HCT116 (cell line): Measurements from ENCODE around the gene SRGAP3. TPM values are rescaled to one million over a fixed set of nuclear protein-coding genes. Genes with fewer than 3 reads are reported as not detected.

Source experiments
- ATAC-seq: fragments of 200-7000 bp; cut with Tn5 transposase; 2 replicates; pipeline ENCODE4 v1.9.1; 2020; ENCODE audit warnings: mild to moderate bottlenecking, moderate library complexity
- Bru-seq: library from RNA; stranded (reverse); fragments of 400-500 nt; gene quantifications from one replicate; lab custom pipeline; 2021; lab: Mats Ljungman, UMichigan
- BruChase-seq, 2 experiments: library from RNA; stranded (reverse); fragments of 400-500 nt; gene quantifications; one replicate each; lab custom pipeline; 2021; lab: Mats Ljungman, UMichigan
- BruUV-seq: library from RNA; stranded (reverse); fragments of 400-500 nt; replicated peaks from 2 replicates; lab custom pipeline; 2021; lab: Mats Ljungman, UMichigan
- CTCF ChIA-PET: fragments of 300-600 bp; sonication (Branson Sonifier 250); formaldehyde crosslinking; loops from one replicate; lab custom pipeline; 2021; ENCODE audit warnings: antibody characterized with exemption; lab: Charles Lee
- POLR2A ChIA-PET: fragments of 300-600, 350-600 bp; sonication (Branson Sonifier 250); formaldehyde crosslinking; loops from one replicate; lab custom pipeline; 2021; ENCODE audit warnings: antibody characterized with exemption; lab: Charles Lee
- RAD21 ChIA-PET, 2 experiments: fragments of 300-600 bp; sonication (Branson Sonifier 250); formaldehyde crosslinking; loops; one replicate each; lab custom pipeline; 2023; ENCODE audit warnings: low total read pairs in 2 of 2; ENCODE audit not compliant: uncharacterized antibody in 2 of 2, unreplicated experiment in 2 of 2, low non-redundant PET in 1 of 2; lab: Charles Lee
- DNase-seq: peaks from one replicate; pipeline ENCODE4 v3.0.0-alpha.2; 2010; ENCODE audit warnings: low read depth, low spot score
- H2AFZ ChIP-seq: fragments of 200-600 bp; shearing (Covaris generic), sonication (generic); 2 replicates; pipeline ENCODE4 v1.6.1; 2017; ENCODE audit warnings: low read depth, mixed run types, mixed read lengths, antibody characterized with exemption, low read length; ENCODE audit not compliant: poor library complexity, severe bottlenecking
- H3K27ac ChIP-seq: 2 replicates; pipeline ENCODE4 v1.5.1; 2012; ENCODE audit warnings: low read depth, low read length
- H3K27me3 ChIP-seq: fragments of 200-600 bp; sonication (generic); 2 replicates; pipeline ENCODE4 v1.6.1; 2016; ENCODE audit warnings: mixed run types, low read length, mixed read lengths; ENCODE audit not compliant: insufficient read depth
- H3K36me3 ChIP-seq, 2 experiments: fragments of 200-500 bp in 1 of 2; fragments of 200-600 bp in 1 of 2; sonication (Bioruptor generic) in 1 of 2; sonication (generic) in 1 of 2; 2 replicates each; pipeline versions ENCODE4 v1.5.1 to v1.6.1; 2014 to 2016; ENCODE audit warnings: low read length in 2 of 2, inconsistent platforms in 1 of 2, mixed read lengths in 1 of 2, mixed run types in 1 of 2; ENCODE audit not compliant: insufficient read depth in 2 of 2, control insufficient read depth in 1 of 2
- H3K4me1 ChIP-seq, 2 experiments: fragments of 200-600 bp in 1 of 2; sonication (generic) in 1 of 2; 2 replicates each; pipeline versions ENCODE4 v1.5.1 to v1.6.1; 2012 to 2017; ENCODE audit warnings: low read length in 2 of 2, inconsistent platforms in 1 of 2, mild to moderate bottlenecking in 1 of 2, mixed read lengths in 1 of 2, mixed run types in 1 of 2, moderate library complexity in 1 of 2; ENCODE audit not compliant: insufficient read depth in 2 of 2, control insufficient read depth in 1 of 2
- H3K4me2 ChIP-seq: fragments of 200-600 bp; sonication (generic); 2 replicates; pipeline ENCODE4 v1.6.1; 2017; ENCODE audit warnings: mixed run types, low read length, mixed read lengths
- H3K4me3 ChIP-seq, 2 experiments: fragments of 200-600 bp in 1 of 2; sonication (generic) in 1 of 2; replicated peaks in 1 of 2; 2 replicates each; pipeline ENCODE4 v1.5.1; 2011 to 2016; ENCODE audit warnings: low read length in 2 of 2, control low read depth in 1 of 2, low read depth in 1 of 2, mild to moderate bottlenecking in 1 of 2, mixed read lengths in 1 of 2, mixed run types in 1 of 2
- H3K79me2 ChIP-seq: fragments of 200-600 bp; sonication (generic); 2 replicates; pipeline ENCODE4 v1.6.1; 2017; ENCODE audit warnings: mild to moderate bottlenecking, mixed run types, low read length, moderate library complexity, mixed read lengths; ENCODE audit not compliant: insufficient read depth
- H3K9ac ChIP-seq: fragments of 200-600 bp; sonication (generic); 2 replicates; pipeline ENCODE4 v1.6.1; 2016; ENCODE audit warnings: low read length, mixed read lengths
- H3K9me2 ChIP-seq: fragments of 200-600 bp; sonication (generic), shearing (Covaris generic); 2 replicates; pipeline ENCODE4 v1.6.1; 2017; ENCODE audit warnings: mixed run types, mild to moderate bottlenecking, moderate library complexity; ENCODE audit not compliant: insufficient read depth
- H3K9me3 ChIP-seq, 2 experiments: fragments of 200-500 bp in 1 of 2; fragments of 200-600 bp in 1 of 2; sonication (Bioruptor generic) in 1 of 2; sonication (generic) in 1 of 2; 2 replicates each; pipeline ENCODE4 v1.6.1; 2014 to 2017; ENCODE audit warnings: low read length in 2 of 2, mixed read lengths in 2 of 2, inconsistent platforms in 1 of 2, low read depth in 1 of 2, mild to moderate bottlenecking in 1 of 2, mixed run types in 1 of 2, moderate library complexity in 1 of 2; ENCODE audit not compliant: control insufficient read depth in 1 of 2, insufficient read depth in 1 of 2
- H4K20me1 ChIP-seq: fragments of 200-600 bp; sonication (generic), shearing (Covaris generic); 2 replicates; pipeline ENCODE4 v1.6.1; 2017; ENCODE audit warnings: mixed run types, mild to moderate bottlenecking, moderate library complexity; ENCODE audit not compliant: insufficient read depth
- CBX3 ChIP-seq: IDR thresholded peaks from 2 replicates; pipeline ENCODE4 v1.6.1; 2012; ENCODE audit warnings: low read depth
- POLR2AphosphoS5 ChIP-seq: IDR thresholded peaks from 2 replicates; pipeline ENCODE4 v1.6.1; 2011; ENCODE audit warnings: mild to moderate bottlenecking, low read depth, low read length, moderate library complexity
- RAD21 ChIP-seq: IDR thresholded peaks from 2 replicates; pipeline ENCODE4 v1.6.1; 2012; ENCODE audit warnings: low read depth, mild to moderate bottlenecking
- TCF7L2 ChIP-seq: IDR thresholded peaks from 2 replicates; pipeline ENCODE4 v1.7.0; 2011; ENCODE audit warnings: borderline replicate concordance, inconsistent platforms; ENCODE audit not compliant: insufficient read depth, insufficient read length; ENCODE audit errors: extremely low read depth
- YY1 ChIP-seq: IDR thresholded peaks from 2 replicates; pipeline ENCODE4 v1.6.1; 2011; ENCODE audit warnings: low read length, low read depth, moderate library complexity, mild to moderate bottlenecking; ENCODE audit not compliant: insufficient replicate concordance; ENCODE audit errors: extremely low read depth
- intact Hi-C: fragments of 100-400 bp; cut with micrococcal nuclease; formaldehyde crosslinking; loops from 2 replicates; pipeline ENCODE4 v1.10.0; 2022
- long read RNA-seq: library from polyadenylated mRNA; unstranded; transcript quantifications from one replicate; pipeline ENCODE4 v2.0.0, GENCODE V29; 2021; ENCODE audit not compliant: unreplicated experiment
- polyA plus RNA-seq: library from polyadenylated mRNA; unstranded; fragments of >200 nt; gene quantifications from 2 replicates; pipeline ENCODE4 v1.2.1, GENCODE V29; 2012; ENCODE audit warnings: missing spikeins
- total RNA-seq: library from RNA; stranded (reverse); gene quantifications from one replicate; pipeline ENCODE4 v1.2.1, GENCODE V29; 2021; ENCODE audit not compliant: unreplicated experiment
- TF ChIP-seq, protein P1 (sequence below), 3 experiments: fragments of 200-600 bp in 1 of 3; sonication (generic) in 1 of 3; IDR thresholded peaks in 2 of 3; conservative IDR thresholded peaks in 1 of 3; 2 replicates each; pipeline ENCODE4 v1.5.1; 2012 to 2017; ENCODE audit warnings: low read depth in 2 of 3, low read length in 2 of 3, antibody characterized with exemption in 1 of 3, borderline replicate concordance in 1 of 3, control low read depth in 1 of 3, mild to moderate bottlenecking in 1 of 3, mixed read lengths in 1 of 3, mixed run types in 1 of 3, moderate library complexity in 1 of 3; ENCODE audit not compliant: insufficient read depth in 1 of 3

Gene SRGAP3
- total RNA-seq (8.3 TPM), Bru-seq, nascent RNA (percentile 50 among the genes with signal in this experiment), BruChase-seq, experiment 1, labeled RNA remaining after a 6-hour chase (percentile 38 among the genes with signal in this experiment), BruChase-seq, experiment 2, labeled RNA remaining after a 2-hour chase (percentile 47 among the genes with signal in this experiment)
- 4.6 and 5.2 TPM in 2 replicates for polyA plus RNA-seq
- long read RNA-seq, partial matches to known transcripts = 3 of 7 reads
- long read RNA-seq, other reads (novel, unspliced or antisense) = 4 of 7 reads

DNA sequence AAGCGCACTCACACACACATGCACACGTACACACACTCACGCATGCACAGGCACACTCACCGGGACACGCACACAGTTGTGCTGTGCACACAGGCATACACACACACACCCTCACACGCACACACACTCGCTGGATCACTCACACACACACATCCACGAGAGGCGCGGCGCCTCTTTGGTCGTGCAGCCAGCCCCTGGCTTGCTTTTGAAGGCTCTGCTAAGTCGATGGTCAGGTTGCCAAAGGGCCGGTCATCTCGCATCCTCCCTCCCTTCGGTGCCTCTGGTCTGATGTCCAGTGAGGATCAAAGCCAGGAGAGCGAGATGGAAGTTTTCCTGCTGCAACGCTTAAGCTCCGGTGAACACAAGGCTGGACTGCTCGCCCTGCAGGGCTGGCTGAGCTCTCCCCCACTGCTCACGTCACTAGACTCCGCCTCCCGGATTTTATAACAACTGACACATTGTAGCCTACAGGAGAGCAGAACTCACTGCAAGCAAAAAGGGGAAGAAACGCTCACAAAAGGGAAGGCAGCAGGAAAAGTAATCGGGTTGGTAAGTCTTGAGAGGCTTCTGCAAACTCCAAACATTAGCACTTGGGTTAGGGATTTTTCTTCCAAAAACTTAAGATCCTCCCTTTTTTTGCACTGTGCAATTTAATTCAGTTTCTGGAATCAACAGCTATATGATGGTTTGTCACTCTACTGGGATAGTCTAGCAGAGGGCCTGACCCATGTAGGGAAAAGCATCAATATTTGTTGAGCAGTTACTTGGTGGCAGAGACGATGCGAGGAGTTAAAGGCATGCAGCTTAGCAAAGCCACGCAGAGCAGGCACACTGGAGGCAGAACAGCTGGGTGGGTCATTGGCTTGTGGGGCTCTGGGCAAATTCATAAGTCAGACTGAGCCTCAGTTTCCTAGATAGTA, at the start of gene SRGAP3:
TSS of gene SRGAP3 (minus strand) at position 374 of the 920 bp plus-strand sequence. CDS start 695 bp downstream, outside the sequence.
- peak within 1 kb of the TSS; percentile 56 for H3K9ac ChIP-seq
- H3K9me3 ChIP-seq = no peaks in the 10 kb centered on the region
- H3K4me2 ChIP-seq = peak within 1 kb of the TSS; percentile 96
- peak within 1 kb of the TSS; percentile 88 for H2AFZ ChIP-seq
- RAD21 ChIA-PET = interaction anchor here in 1 of 2 experiments (0.6 kb wide), 1 partner anchor 217 kb away, joined by 3 read pairs; no protein-coding TSS in a partner anchor
- no peaks in the 10 kb centered on the region for H3K9me2 ChIP-seq
- intact Hi-C loops = no loop called here
- no peaks in the 10 kb centered on the region for H3K79me2 ChIP-seq
- peak within 1 kb of the TSS; percentile 51 to 61 for H3K4me3 ChIP-seq
- TF ChIP-seq TCF7L2 (peak; percentile 82), POLR2AphosphoS5 (peak; percentile 58), YY1 (no peak), CBX3 (peak; percentile 35; the same call in 1 of the 2 replicates), RAD21 (0 out of 2 replicates have a peak, but pooled peaks have one; percentile 2)
- TF ChIP-seq, protein P1, sequence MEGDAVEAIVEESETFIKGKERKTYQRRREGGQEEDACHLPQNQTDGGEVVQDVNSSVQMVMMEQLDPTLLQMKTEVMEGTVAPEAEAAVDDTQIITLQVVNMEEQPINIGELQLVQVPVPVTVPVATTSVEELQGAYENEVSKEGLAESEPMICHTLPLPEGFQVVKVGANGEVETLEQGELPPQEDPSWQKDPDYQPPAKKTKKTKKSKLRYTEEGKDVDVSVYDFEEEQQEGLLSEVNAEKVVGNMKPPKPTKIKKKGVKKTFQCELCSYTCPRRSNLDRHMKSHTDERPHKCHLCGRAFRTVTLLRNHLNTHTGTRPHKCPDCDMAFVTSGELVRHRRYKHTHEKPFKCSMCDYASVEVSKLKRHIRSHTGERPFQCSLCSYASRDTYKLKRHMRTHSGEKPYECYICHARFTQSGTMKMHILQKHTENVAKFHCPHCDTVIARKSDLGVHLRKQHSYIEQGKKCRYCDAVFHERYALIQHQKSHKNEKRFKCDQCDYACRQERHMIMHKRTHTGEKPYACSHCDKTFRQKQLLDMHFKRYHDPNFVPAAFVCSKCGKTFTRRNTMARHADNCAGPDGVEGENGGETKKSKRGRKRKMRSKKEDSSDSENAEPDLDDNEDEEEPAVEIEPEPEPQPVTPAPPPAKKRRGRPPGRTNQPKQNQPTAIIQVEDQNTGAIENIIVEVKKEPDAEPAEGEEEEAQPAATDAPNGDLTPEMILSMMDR (IDR thresholded peaks at IDR 0.05 in 2 of 3, conservative IDR thresholded peaks at IDR 0.05 in 1 of 3; ENCODE audit: borderline replicate concordance in 1 of 3, insufficient read depth in 1 of 3, low read depth in 2 of 3, low read length in 2 of 3) = peak in 2 of 3 experiments; percentile 17 to 20; a peak in 3 of 6 replicates
- peak; percentile 100 for ATAC-seq
- peaks cover 17 to 31% of the 10 kb centered on the region in 2 experiments for H3K4me1 ChIP-seq
- BruUV-seq = no TSS peak
- POLR2A ChIA-PET = no interaction called here
- no peaks in the 10 kb centered on the region for H3K27me3 ChIP-seq
- H3K36me3 ChIP-seq = no peaks in the 10 kb centered on the region
- H3K27ac ChIP-seq = 0 out of 2 replicates have a peak within 1 kb of the TSS, but pooled peaks have one; percentile 24
- CTCF ChIA-PET = interaction anchor here (1.0 to 1.5 kb wide), 4 partner anchors 9 to 277 kb away, joined by 3 to 5 read pairs (median 3); no protein-coding TSS in a partner anchor
- H4K20me1 ChIP-seq = no peaks in the 10 kb centered on the region
- peak; percentile 82 for DNase-seq
